IMR-90 (cell line): Measurements from ENCODE around the gene LDLRAD4. TPM values are rescaled to one million over a fixed set of nuclear protein-coding genes. Genes with fewer than 3 reads are reported as not detected.

ENCODE experiments used
- ATAC-seq: fragments of 200-7000 bp; cut with Tn5 transposase; 2 replicates; pipeline ENCODE4 v1.9.1; 2020; ENCODE audit warnings: low read depth, mild to moderate bottlenecking, moderate library complexity
- BruUV-seq: library from RNA; stranded (reverse); fragments of 400-500 nt; replicated peaks from 2 replicates; lab custom pipeline; 2021; lab: Mats Ljungman, UMichigan
- CTCF ChIA-PET: fragments of 300-600 bp; formaldehyde crosslinking; extraction: SDS; loops from one replicate; lab custom pipeline; 2021; ENCODE audit warnings: antibody characterized with exemption; lab: Yijun Ruan, JAX
- POLR2A ChIA-PET: fragments of 300-600 bp; sonication (Branson Sonifier 250); formaldehyde crosslinking; loops from one replicate; lab custom pipeline; 2022; ENCODE audit warnings: antibody characterized with exemption; ENCODE audit not compliant: unreplicated experiment; lab: Charles Lee
- DNase-seq: peaks from one replicate; pipeline ENCODE4 v3.0.0; 2013
- H2AFZ ChIP-seq: replicated peaks from 2 replicates; pipeline ENCODE3; 2013; ENCODE audit warnings: low read length, mild to moderate bottlenecking; ENCODE audit not compliant: poor library complexity
- H2AK5ac ChIP-seq: 2 replicates; pipeline ENCODE4 v1.6.1; 2013; ENCODE audit warnings: low read depth, low read length, inconsistent platforms
- H2AK9ac ChIP-seq: replicated peaks from 2 replicates; pipeline ENCODE3; 2013; ENCODE audit warnings: mild to moderate bottlenecking, low read depth, low read length, moderate library complexity; ENCODE audit not compliant: poor library complexity
- H2BK120ac ChIP-seq: 2 replicates; pipeline ENCODE4 v1.6.1; 2013; ENCODE audit warnings: low read depth, low read length, inconsistent platforms
- H2BK15ac ChIP-seq: 3 replicates; pipeline ENCODE4 v1.6.1; 2013; ENCODE audit warnings: low read depth, low read length, inconsistent platforms
- H2BK20ac ChIP-seq: 2 replicates; pipeline ENCODE4 v1.6.1; 2013; ENCODE audit warnings: low read depth, mild to moderate bottlenecking, inconsistent platforms, low read length, moderate library complexity
- H2BK5ac ChIP-seq: 2 replicates; pipeline ENCODE4 v1.6.1; 2013; ENCODE audit warnings: mild to moderate bottlenecking, low read depth, low read length, inconsistent platforms; ENCODE audit not compliant: poor library complexity, severe bottlenecking
- H3K14ac ChIP-seq: replicated peaks from 2 replicates; pipeline ENCODE4 v1.6.1; 2013; ENCODE audit warnings: low read depth, low read length, inconsistent platforms
- H3K18ac ChIP-seq: 2 replicates; pipeline ENCODE4 v1.6.1; 2013; ENCODE audit warnings: low read depth, low read length, control low read depth
- H3K23ac ChIP-seq: 2 replicates; pipeline ENCODE4 v1.6.1; 2013; ENCODE audit warnings: low read depth, low read length, inconsistent platforms
- H3K27ac ChIP-seq: 2 replicates; pipeline ENCODE4 v1.5.1; 2013; ENCODE audit warnings: mild to moderate bottlenecking, control low read depth, low read length; ENCODE audit not compliant: insufficient read depth
- H3K27me3 ChIP-seq: 2 replicates; pipeline ENCODE4 v1.6.1; 2013; ENCODE audit warnings: low read length; ENCODE audit not compliant: control insufficient read depth, insufficient read depth
- H3K36me3 ChIP-seq: 2 replicates; pipeline ENCODE4 v1.6.1; 2013; ENCODE audit warnings: low read length, mixed read lengths; ENCODE audit not compliant: control insufficient read depth, insufficient read depth
- H3K4ac ChIP-seq: 2 replicates; pipeline ENCODE4 v1.6.1; 2013; ENCODE audit warnings: low read depth, low read length, inconsistent platforms
- H3K4me1 ChIP-seq: 2 replicates; pipeline ENCODE4 v1.6.1; 2013; ENCODE audit warnings: low read length, mixed read lengths; ENCODE audit not compliant: control insufficient read depth, insufficient read depth
- H3K4me2 ChIP-seq: 2 replicates; pipeline ENCODE4 v1.6.1; 2013; ENCODE audit warnings: low read depth, mild to moderate bottlenecking, control low read depth, low read length, moderate library complexity
- H3K4me3 ChIP-seq: 2 replicates; pipeline ENCODE4 v1.5.1; 2013; ENCODE audit warnings: low read depth, mild to moderate bottlenecking, control low read depth, low read length, moderate library complexity; ENCODE audit not compliant: insufficient read depth
- H3K56ac ChIP-seq: 2 replicates; pipeline ENCODE4 v1.6.1; 2013; ENCODE audit warnings: low read length, inconsistent platforms; ENCODE audit not compliant: insufficient read depth; ENCODE audit errors: extremely low read depth
- H3K79me1 ChIP-seq, 2 experiments: 2 replicates each; pipeline ENCODE4 v1.6.1; 2013; ENCODE audit warnings: low read length in 2 of 2, inconsistent platforms in 1 of 2, low read depth in 1 of 2
- H3K9ac ChIP-seq: 2 replicates; pipeline ENCODE4 v1.6.1; 2013; ENCODE audit warnings: low read depth, low read length, control low read depth
- H3K9me1 ChIP-seq: 2 replicates; pipeline ENCODE4 v1.6.1; 2013; ENCODE audit warnings: low read length, inconsistent platforms; ENCODE audit not compliant: insufficient read depth
- H3K9me3 ChIP-seq: 2 replicates; pipeline ENCODE4 v1.6.1; 2013; ENCODE audit warnings: low read length; ENCODE audit not compliant: control insufficient read depth, insufficient read depth
- H4K20me1 ChIP-seq: 2 replicates; pipeline ENCODE4 v1.6.1; 2013; ENCODE audit warnings: low read length, inconsistent platforms; ENCODE audit not compliant: insufficient read depth
- H4K5ac ChIP-seq: 2 replicates; pipeline ENCODE4 v1.6.1; 2013; ENCODE audit warnings: mild to moderate bottlenecking, low read depth, low read length, control low read depth
- H4K8ac ChIP-seq, 2 experiments: 2 replicates each; pipeline ENCODE4 v1.6.1; 2013; ENCODE audit warnings: low read depth in 2 of 2, low read length in 2 of 2, control low read depth in 1 of 2, inconsistent platforms in 1 of 2
- H4K91ac ChIP-seq: 2 replicates; pipeline ENCODE4 v1.6.1; 2013; ENCODE audit warnings: low read depth, low read length, inconsistent platforms; ENCODE audit not compliant: insufficient read depth
- CTCF ChIP-seq: conservative IDR thresholded peaks from 2 replicates; pipeline ENCODE4 v1.5.1; 2012; ENCODE audit warnings: mild to moderate bottlenecking, low read depth, low read length, improper control_type of control experiment
- ELK1 ChIP-seq: fragments of 150-350 bp; IDR thresholded peaks from 2 replicates; pipeline ENCODE4 v1.6.1; 2016; ENCODE audit warnings: low read depth, mild to moderate bottlenecking, low read length, moderate library complexity, borderline replicate concordance
- FOS ChIP-seq: fragments of 150-350 bp; IDR thresholded peaks from 2 replicates; pipeline ENCODE4 v1.6.1; 2016; ENCODE audit warnings: low read depth, low read length
- MAFK ChIP-seq: IDR thresholded peaks from 2 replicates; pipeline ENCODE4 v1.6.1; 2012; ENCODE audit warnings: low read depth, low read length, improper control_type of control experiment
- MXI1 ChIP-seq: IDR thresholded peaks from 2 replicates; pipeline ENCODE4 v1.6.1; 2012; ENCODE audit warnings: low read depth, mild to moderate bottlenecking, low read length, moderate library complexity, borderline replicate concordance
- RCOR1 ChIP-seq: IDR thresholded peaks from 2 replicates; pipeline ENCODE4 v1.6.1; 2012; ENCODE audit warnings: mild to moderate bottlenecking, low read length, improper control_type of control experiment; ENCODE audit not compliant: insufficient replicate concordance
- RFX5 ChIP-seq: IDR thresholded peaks from 2 replicates; pipeline ENCODE4 v1.8.0; 2012; ENCODE audit warnings: low read depth, mild to moderate bottlenecking, low read length, moderate library complexity
- WGBS, 2 experiments: methylation state at CpG; one replicate each; pipeline versions ENCODE4 v1.1.5 to v1.1.7; 2013; ENCODE audit warnings: missing lambda C conversion rate in 2 of 2; ENCODE audit not compliant: insufficient read length in 1 of 2; ENCODE audit errors: extremely low coverage in 2 of 2; 5-methylcytosine and 5-hydroxymethylcytosine counted together
- dilution Hi-C: fragments of 300-500 bp; cut with HindIII; formaldehyde crosslinking; loops from one replicate; pipeline ENCODE4 v1.14.3; 2018; ENCODE audit warnings: low sequenced_read_pairs; ENCODE audit not compliant: unreplicated experiment
- in situ Hi-C: fragments of 300-500 bp; cut with MboI; formaldehyde crosslinking; loops from 3 replicates; pipeline ENCODE4 v1.14.3; 2019; ENCODE audit warnings: low sequenced_read_pairs, inconsistent platforms, mixed read lengths
- intact Hi-C: fragments of 100-400 bp; cut with micrococcal nuclease; formaldehyde crosslinking; loops from 2 replicates; pipeline ENCODE4 v1.10.0; 2022
- polyA plus RNA-seq, 3 experiments: library from polyadenylated mRNA; depleted of rRNA; stranded (reverse); fragments of >200 nt; gene quantifications; 2 replicates each; pipeline ENCODE4 v1.2.3, GENCODE V29; 2012; ENCODE audit warnings: low replicate concordance in 1 of 3
- total RNA-seq: library from RNA; depleted of rRNA; stranded (reverse); fragments of >200 nt; gene quantifications from 2 replicates; pipeline ENCODE4 v1.2.3, GENCODE V29; 2012

LDLRAD4 gene
- total and polyA plus RNA-seq, 2 of the 4 experiments (the other 2 are of a cell fraction), result not detected

- no peak overlapping the region for H3K4ac ChIP-seq
- H3K36me3 ChIP-seq, result no peaks in the 10 kb centered on the region
- DNase-seq (no peak), ATAC-seq (no peak)
- no TSS peak for BruUV-seq
- no peak overlapping the region for H3K56ac ChIP-seq
- no peak overlapping the region for H3K4me3 ChIP-seq
- H3K23ac ChIP-seq, result no peak overlapping the region
- no peaks in the 10 kb centered on the region for H3K9me1 ChIP-seq
- in situ Hi-C loops (no loop called here), dilution Hi-C loops (no loop called here), intact Hi-C loops (no loop called here)
- H2AK9ac ChIP-seq, result no peak overlapping the region
- no peak overlapping the region for H3K9ac ChIP-seq
- no peak overlapping the region for H2BK120ac ChIP-seq
- H4K20me1 ChIP-seq, result no peaks in the 10 kb centered on the region
- H3K4me2 ChIP-seq, result no peak overlapping the region
- H2BK20ac ChIP-seq, result no peak overlapping the region
- no peak overlapping the region for H4K91ac ChIP-seq
- H3K27me3 ChIP-seq, result no peaks in the 10 kb centered on the region; the same call in 1 of the 2 replicates
- no peak overlapping the region for H3K27ac ChIP-seq
- no peaks in the 10 kb centered on the region for H3K79me1 ChIP-seq
- H2BK5ac ChIP-seq, result no peak overlapping the region
- ChIA-PET CTCF (interaction anchor here (0.9 kb wide), 1 partner anchor 9 kb away, joined by 3 read pairs; no protein-coding TSS in a partner anchor), POLR2A (no interaction called here)
- no peaks in the 10 kb centered on the region for H3K9me3 ChIP-seq
- H4K8ac ChIP-seq, result no peak overlapping the region
- H2AFZ ChIP-seq, result no peak overlapping the region
- H2BK15ac ChIP-seq, result no peak overlapping the region
- H3K4me1 ChIP-seq, result no peaks in the 10 kb centered on the region
- TF ChIP-seq MAFK, result no peak
- no peak for TF ChIP-seq ELK1
- no peak for TF ChIP-seq RFX5
- TF ChIP-seq RCOR1, result no peak
- no peak for TF ChIP-seq FOS
- TF ChIP-seq MXI1, result no peak
- no peak for TF ChIP-seq CTCF
- H3K18ac ChIP-seq, result no peak overlapping the region
- H2AK5ac ChIP-seq, result no peak overlapping the region
- no peak overlapping the region for H4K5ac ChIP-seq
- no peak overlapping the region for H3K14ac ChIP-seq
- 84% methylated on average over 3 of the region's 4 CpGs; no CpG with 5 or more reads in 1 of the 2 experiments for WGBS, 2 experiments
Measured at GRCh38 chr18:13526519-13526918, 308.0 kb downstream of the LDLRAD4 start.
